HS-5 (cell line): ENCODE results near the gene XAGE5.
"Not testable (repeated sequence)": the region's sequence is repeated elsewhere in the genome, so short reads cannot be mapped to it uniquely, and the experiment has no call there.

Experiments
- DNase-seq: peaks from one replicate; pipeline ENCODE4 v3.0.0-alpha.2; 2012; ENCODE audit warnings: low read depth

XAGE5 gene, protein sequence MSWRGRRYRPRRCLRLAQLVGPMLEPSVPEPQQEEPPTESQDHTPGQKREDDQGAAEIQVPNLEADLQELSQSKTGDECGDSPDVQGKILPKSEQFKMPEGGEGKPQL

DNA sequence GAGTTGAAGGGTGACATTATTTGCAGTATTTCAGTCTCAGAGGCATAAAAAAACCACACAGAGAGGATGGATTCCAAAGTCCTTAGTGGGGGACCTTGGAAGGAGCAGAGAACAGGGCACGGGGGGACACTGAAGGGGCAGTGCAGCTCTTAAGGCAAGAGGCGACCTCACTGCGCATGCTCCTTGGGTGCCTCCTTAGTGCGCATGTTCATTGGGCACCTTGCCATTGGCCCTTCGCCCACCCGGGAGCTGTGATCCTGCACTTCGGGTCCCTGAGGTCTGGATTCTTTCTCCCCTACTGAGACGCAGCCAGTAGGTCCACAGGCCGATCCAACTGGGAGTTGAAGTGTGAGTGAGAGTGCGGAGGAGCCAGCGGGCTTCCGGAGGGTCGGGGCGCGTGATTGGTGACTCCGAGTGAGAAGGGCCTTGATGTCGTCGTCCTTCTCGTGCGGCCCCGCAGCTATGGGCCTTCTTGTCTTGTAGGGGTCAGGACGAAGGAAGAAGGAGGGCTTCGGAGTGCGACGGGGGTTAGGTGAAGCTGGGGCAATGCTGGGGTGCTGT, at the start of gene XAGE5:
XAGE5 (plus strand) TSS at position 223 of the 561 bp plus-strand sequence. CDS start 1,280 bp downstream, outside the sequence.
- DNase-seq = no peak

DNA sequence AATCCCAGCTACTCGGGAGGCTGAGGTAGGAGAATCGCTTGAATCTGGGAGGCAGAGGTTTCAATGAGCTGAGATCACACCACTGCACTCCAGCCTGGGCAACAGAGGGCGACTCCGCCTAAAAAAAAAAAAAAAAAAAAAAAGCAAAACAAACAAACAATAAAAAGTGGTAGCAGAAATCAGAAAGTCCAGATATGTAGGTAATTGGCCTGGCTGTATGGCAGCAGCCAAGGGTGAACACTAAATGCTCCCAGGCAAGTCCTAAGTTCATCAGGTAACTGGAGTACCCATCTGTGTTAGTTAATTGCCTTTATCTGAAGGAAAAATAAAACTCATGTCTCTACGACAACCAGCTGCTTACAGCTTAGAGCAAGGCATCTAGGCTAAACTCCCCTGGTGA, 45.1 kb upstream of the XAGE5 start:
- DNase-seq = not testable (repeated sequence)

DNA sequence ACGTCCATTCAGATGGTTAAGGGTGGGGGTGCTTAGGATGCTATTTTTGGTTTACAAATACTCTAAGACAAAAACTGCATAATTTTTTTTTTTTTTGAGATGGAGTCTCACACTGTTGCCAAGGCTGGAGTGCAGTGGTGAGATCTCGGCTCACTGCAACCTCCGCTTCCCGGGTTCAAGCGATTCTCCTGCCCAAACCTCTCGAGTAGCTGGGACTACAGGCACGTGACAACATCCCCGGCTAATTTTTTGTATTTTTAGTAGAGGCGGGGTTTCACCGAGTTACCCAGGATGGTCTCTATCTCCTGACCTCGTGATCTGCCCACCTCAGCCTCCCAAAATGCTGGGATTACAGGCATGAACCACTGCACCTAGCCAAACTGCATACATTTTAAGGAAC, 37.6 kb upstream of the XAGE5 start:
- not testable (repeated sequence) for DNase-seq

DNA sequence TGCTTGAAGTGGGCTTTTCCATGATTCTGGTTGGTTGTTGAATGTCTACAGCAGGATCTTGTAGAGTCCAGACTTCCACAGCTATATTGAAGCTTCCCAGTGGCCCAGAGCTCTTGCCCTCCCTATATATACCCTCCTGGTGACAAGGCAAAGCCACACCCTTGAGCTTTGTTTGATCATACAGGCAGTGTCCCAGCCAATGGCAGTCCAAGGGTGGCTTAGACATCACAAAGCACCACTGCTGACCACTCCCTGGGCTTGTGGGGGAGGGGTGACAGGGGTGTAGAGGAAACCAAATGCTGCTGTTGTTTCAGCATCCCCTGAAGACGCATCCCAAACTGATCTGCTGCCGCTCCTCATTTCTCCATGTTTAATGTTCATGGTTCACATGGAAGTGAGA, 13.8 kb upstream of the XAGE5 start, which contains the start of gene SPANXN5:
SPANXN5 (minus strand) TSS at position 101 of the 400 bp plus-strand sequence; CDS start at position 22, 79 bp downstream.
- DNase-seq = not testable (repeated sequence)

DNA sequence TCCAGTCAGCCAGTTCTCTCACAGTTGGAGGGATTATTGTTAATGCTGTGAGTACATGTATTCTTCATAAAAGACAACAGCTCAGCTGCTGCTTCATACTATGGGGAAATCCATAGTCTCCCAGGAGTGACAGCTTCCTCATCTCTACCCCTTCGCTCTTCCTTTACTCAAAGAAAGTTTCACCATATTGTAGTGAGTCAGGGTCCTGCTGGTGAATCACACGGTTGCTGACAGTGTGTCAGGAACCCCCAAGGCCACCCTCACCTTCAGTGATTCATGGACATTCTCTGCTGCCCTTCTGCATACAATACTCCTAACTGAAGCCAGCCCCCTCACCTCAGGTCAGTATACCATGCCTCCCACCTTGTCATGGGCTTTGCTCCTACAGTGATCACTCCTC, 6.2 kb upstream of the XAGE5 start:
- not testable (repeated sequence) for DNase-seq

DNA sequence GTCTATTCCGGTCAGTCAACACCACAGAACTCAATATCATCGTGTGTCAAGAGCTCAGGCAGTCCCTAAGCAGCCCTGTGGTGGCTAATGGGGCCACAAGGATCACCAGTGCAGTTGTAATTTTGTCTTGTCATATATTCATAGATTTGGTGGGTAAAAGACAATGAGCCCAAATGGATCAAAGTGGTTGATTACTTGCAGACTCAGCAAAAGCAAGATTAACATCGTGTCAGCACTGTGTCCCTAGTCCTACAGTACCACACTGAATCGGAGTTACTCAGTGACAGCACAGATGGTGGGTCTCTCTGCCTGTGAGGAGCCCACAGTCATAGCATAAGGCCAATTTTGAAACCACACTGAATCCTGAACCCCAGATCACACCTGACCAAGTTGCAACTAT, 8.7 kb downstream of the XAGE5 start:
- no peak for DNase-seq

DNA sequence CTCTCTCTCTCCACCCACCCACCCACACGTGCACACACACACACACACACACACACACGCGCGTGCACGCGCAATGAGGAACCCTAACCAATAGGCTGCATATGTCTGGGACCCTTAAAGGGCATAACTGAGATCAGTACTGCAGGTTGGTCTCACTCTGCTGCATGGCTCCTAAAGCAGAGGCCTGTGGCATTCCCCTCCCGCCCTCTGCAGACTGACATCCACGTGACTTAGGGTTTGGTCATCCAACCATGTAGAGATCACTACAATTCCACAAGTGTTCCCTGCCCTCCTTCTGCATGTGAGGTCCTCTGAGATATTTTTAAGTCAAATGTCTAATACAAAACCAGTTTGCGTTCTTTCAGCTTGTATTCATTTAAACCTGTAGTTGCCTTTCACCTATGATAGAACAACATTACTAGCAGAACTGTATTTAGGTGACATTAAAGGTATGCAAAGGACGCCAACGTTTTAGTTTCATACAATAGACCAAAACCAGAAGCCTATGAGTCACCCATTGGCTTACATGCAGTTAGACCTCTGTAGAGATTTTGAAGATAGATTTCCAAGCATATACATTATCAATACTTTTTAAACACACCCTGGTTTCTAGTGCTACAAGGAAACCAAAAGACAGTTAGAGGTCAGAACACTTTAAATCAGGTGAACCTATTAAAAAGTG, 10.1 kb downstream of the XAGE5 start:
- DNase-seq = no peak

DNA sequence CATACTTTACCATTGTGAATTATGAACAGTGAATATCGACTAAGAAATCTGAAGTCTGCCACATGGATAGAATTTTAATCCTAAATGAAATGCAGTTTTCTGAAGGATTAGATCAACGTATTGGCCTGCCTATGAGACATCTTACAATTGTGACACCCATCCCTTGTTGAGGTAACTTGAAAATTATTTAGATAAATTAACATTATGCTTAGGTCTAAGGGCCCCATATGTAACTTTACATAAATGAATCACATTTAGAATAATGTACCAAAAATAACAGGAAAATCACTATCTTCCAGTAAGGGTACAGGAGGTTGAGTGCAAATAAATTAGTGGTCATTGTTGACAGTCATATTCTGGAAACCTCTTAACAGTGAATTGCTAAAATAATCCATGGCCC, 13.5 kb downstream of the XAGE5 start:
- DNase-seq = no peak

DNA sequence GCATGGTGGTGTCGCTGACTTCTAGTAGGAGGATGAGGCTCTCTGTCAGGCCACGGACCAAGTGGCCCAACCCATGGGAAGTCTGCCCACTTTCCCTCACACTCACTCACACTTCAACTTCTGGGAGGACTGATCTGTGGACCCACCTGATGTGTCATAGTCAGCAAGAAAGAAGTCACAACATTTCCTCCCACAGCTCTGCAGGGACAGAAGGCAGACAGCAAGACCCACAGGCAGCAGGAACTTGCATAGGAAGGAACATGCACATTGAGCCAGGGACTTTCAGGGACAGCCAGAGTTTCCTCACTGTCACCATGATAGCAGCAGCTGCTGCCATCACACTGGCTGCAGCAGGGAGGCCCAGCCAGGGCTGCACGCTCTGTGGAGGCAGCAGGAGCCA, 19.5 kb downstream of the XAGE5 start:
- DNase-seq = no peak

DNA sequence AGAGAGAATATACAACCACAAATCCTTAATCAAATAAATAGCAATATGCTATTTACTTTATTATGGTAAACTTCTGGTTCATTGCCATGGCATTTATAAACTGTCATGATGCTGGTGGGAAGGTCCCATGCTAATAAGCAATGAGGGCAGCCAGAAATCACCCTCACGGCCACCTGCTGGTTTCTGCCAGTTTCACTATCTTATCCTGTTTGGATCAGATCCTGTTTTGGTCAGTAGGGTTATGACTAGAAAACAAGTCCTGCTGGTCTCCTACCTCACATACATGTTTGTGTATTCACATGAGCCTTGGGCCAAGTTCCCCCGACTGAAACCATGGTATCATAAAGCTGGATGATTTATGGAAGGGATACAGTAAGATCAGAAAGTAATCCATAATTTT, 28.1 kb downstream of the XAGE5 start:
- DNase-seq = no peak

DNA sequence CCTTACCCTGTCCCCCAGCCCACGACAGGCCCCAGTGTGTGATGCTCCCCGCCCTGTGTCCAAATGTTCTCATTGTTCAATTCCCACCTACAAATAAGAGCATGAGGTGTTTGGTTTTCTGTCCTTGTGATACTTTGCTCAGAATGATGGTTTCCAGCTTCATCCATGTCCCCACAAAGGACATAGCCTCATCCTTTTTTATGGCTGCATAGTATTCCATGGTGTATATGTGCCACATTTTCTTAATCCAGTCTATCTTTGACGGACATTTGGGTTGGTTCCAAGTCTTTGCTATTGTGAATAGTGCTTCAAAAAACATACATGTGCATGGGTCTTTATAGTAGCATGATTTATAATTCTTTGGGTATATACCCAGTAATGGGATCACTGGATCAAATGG, 32.5 kb downstream of the XAGE5 start:
- DNase-seq = not testable (repeated sequence)

DNA sequence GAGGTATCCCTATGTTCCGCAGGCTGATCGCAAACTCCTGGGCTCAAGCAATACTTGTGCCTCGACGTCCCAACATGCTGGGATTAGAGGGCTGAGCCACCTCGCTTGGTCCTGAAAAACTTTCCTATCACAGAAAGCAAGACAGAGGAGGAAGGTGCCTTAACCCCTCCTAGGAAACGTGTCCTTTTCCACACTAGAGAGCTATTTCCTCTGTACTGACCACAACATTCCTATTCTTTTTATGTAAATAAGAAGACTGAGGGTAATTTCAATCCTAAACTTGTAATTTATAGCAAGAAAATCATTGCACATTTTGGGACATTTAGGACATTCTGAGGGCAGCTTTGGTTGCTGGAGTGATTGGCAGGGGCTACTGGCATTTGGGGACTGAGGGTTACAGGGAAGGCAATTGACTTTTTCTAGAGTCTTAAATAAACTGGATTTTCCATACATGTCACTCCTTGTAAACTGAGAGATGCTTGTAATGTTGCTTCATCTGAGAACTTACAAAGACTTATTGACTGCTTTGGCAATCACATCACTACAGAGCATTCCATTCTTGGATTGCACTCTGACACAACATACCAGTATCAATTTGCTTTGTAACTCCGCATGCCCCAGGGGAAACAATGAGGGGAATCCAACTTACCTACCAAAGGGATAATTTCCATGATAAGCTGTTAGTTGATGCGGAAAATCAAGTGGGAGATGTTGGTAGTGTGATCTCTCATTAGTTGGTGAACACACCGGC, 41.2 kb downstream of the XAGE5 start:
- peak; percentile 20 for DNase-seq

DNA sequence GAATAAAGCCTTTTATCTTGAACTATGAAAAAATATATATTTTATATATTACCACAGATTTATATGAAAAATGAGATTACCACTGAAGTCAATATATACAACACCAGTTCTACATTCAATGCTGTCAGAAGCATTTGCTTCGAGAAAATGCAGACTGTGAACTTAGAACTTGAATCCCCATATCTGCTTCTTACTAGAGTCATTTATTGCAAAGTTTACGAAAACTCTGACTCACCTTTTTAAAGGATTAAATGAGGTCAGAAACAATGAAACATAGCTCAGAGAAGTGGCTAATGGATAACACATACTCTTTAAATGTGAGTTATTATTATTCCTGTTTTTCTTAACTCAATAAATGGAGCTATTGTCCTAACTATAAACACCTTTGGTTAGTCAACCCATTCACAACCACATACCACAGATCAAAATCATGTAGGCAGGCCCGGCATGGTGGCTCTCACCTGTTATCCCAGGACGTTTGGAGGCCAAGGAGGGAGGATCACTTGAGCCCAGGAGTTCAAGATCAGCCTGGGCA, 46.0 kb downstream of the XAGE5 start:
- DNase-seq = not testable (repeated sequence)

DNA sequence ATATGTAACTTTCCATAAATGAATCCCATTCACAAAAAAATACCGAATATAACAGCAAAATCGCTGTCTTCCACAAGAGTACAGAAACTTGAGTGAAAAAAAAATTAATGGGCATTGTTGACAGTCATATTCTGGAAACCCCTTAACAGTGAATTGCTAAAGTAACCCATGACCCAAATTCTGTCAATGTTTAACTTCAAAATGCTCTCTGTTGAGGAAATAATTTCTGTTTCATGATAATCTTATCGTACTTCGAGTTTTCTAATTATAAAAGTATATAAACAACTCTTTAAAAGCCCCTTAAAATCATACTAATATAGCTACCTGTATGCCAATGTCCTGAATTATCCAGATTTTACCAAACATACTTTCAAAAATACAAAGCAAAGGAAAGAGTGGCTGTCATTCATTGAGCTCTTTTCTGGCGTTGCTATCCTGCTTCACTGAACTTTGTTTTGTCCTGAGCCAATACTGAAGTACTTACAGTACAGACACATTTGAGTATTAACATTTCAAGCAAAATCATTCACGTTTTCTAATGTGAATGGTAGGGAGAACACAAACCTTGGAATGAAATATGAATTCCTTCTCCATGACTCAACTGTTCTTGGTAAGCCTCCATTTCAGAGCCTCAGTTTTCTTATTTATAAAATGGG, 54.4 kb downstream of the XAGE5 start:
- DNase-seq = no peak
